GM12878 (cell line): ENCODE data around the gene RENBP. TPM values are rescaled to one million over a fixed set of nuclear protein-coding genes. Genes with fewer than 3 reads are reported as not detected.

Source experiments
- ATAC-seq: fragments of 200-7000 bp; cut with Tn5 transposase; 3 replicates; pipeline ENCODE4 v1.9.1; 2020; ENCODE audit warnings: mild to moderate bottlenecking, moderate library complexity
- BruUV-seq: library from RNA; stranded (reverse); fragments of 400-500 nt; replicated peaks from 2 replicates; lab custom pipeline; 2021; lab: Mats Ljungman, UMichigan
- CTCF ChIA-PET: fragments of 300-600 bp; sonication (Branson Sonifier 250); formaldehyde crosslinking; extraction: SDS; loops from one replicate; lab custom pipeline; 2021; ENCODE audit warnings: inconsistent platforms; lab: Yijun Ruan, JAX
- POLR2A ChIA-PET: fragments of 350-600 bp; formaldehyde crosslinking; extraction: SDS; loops from one replicate; lab custom pipeline; 2021; ENCODE audit warnings: inconsistent platforms; lab: Charles Lee
- RAD21 ChIA-PET: fragments of 300-600 bp; sonication (Branson Sonifier 250); formaldehyde crosslinking; loops from one replicate; lab custom pipeline; 2023; ENCODE audit warnings: antibody characterized with exemption; ENCODE audit not compliant: unreplicated experiment; lab: Charles Lee
- SMC1A ChIA-PET: fragments of 300-600 bp; sonication (Branson Sonifier 250); formaldehyde crosslinking; loops from one replicate; lab custom pipeline; 2023; ENCODE audit not compliant: unreplicated experiment, uncharacterized antibody; lab: Charles Lee
- DNase-seq: peaks from one replicate; pipeline ENCODE4 v3.0.0-alpha.2; 2011; ENCODE audit warnings: low read depth, low spot score
- FAIRE-seq: peaks from 3 replicates; lab custom pipeline; 2011; peaks lifted over from hg19 to GRCh38; lab: Jason Lieb, UNC
- H2AFZ ChIP-seq: 2 replicates; pipeline ENCODE4 v1.6.0; 2011; ENCODE audit warnings: low read depth, low read length, control low read depth; ENCODE audit not compliant: control insufficient read depth
- H3K27ac ChIP-seq: 2 replicates; pipeline ENCODE4 v1.5.1; 2011; ENCODE audit warnings: control low read depth; ENCODE audit not compliant: control insufficient read depth, insufficient read depth
- H3K27me3 ChIP-seq, 2 experiments: replicated peaks in 1 of 2; 2 replicates each; pipeline versions ENCODE4 v1.6.0 to v1.6.1; 2011; ENCODE audit warnings: low read length in 1 of 2; ENCODE audit not compliant: control insufficient read depth in 2 of 2, insufficient read depth in 2 of 2
- H3K36me3 ChIP-seq, 2 experiments: 2 replicates each; pipeline ENCODE4 v1.5.1; 2011; ENCODE audit warnings: low read length in 1 of 2; ENCODE audit not compliant: control insufficient read depth in 2 of 2, insufficient read depth in 2 of 2
- H3K4me1 ChIP-seq: 2 replicates; pipeline ENCODE4 v1.6.1; 2011; ENCODE audit warnings: mild to moderate bottlenecking, low read length, moderate library complexity, mixed read lengths; ENCODE audit not compliant: control insufficient read depth, insufficient read depth
- H3K4me2 ChIP-seq: 2 replicates; pipeline ENCODE4 v1.6.0; 2011; ENCODE audit warnings: control low read depth; ENCODE audit not compliant: control insufficient read depth, insufficient read depth
- H3K4me3 ChIP-seq: fragments of 200-600 bp; sonication (generic); 2 replicates; pipeline ENCODE4 v1.5.1; 2016
- H3K79me2 ChIP-seq: 2 replicates; pipeline ENCODE4 v1.6.0; 2011; ENCODE audit warnings: low read length; ENCODE audit not compliant: control insufficient read depth, insufficient read depth
- H3K9ac ChIP-seq: 2 replicates; pipeline ENCODE4 v1.8.0; 2011; ENCODE audit warnings: low read length, control low read depth, mixed read lengths; ENCODE audit not compliant: control insufficient read depth, insufficient read depth
- H3K9me3 ChIP-seq: replicated peaks from 3 replicates; pipeline ENCODE4 v1.5.1; 2011; ENCODE audit warnings: mild to moderate bottlenecking, low read length; ENCODE audit not compliant: control insufficient read depth, insufficient read depth
- H4K20me1 ChIP-seq: 2 replicates; pipeline ENCODE4 v1.6.0; 2011; ENCODE audit not compliant: control insufficient read depth, insufficient read depth
- CHD2 ChIP-seq: IDR thresholded peaks from 2 replicates; pipeline ENCODE4 v1.6.1; 2011; ENCODE audit warnings: low read depth, low read length, improper control_type of control experiment, borderline replicate concordance
- CREB1 ChIP-seq: IDR thresholded peaks from 2 replicates; pipeline ENCODE4 v1.6.1; 2012; ENCODE audit warnings: low read depth, mild to moderate bottlenecking, inconsistent platforms
- HDAC2 ChIP-seq: fragments of 200-600 bp; sonication (generic); IDR thresholded peaks from 2 replicates; pipeline ENCODE4 v1.6.1; 2017
- IRF4 ChIP-seq: IDR thresholded peaks from 2 replicates; pipeline ENCODE4 v1.6.1; 2011; ENCODE audit warnings: low read depth, low read length
- MTA2 ChIP-seq: fragments of 450-650 bp; IDR thresholded peaks from 2 replicates; pipeline ENCODE4 v1.6.1; 2016; ENCODE audit warnings: low read depth, mild to moderate bottlenecking, moderate library complexity
- POLR2A ChIP-seq: IDR thresholded peaks from 2 replicates; pipeline ENCODE4 v1.6.1; 2011; ENCODE audit warnings: low read depth, mild to moderate bottlenecking, low read length
- POU2F2 ChIP-seq: IDR thresholded peaks from 3 replicates; pipeline ENCODE4 v1.6.1; 2011; ENCODE audit warnings: low read depth, mild to moderate bottlenecking, low read length, borderline replicate concordance
- WGBS: methylation state at CpG from one replicate; pipeline ENCODE4 v1.1.6; 2016; ENCODE audit warnings: low lambda C conversion rate; ENCODE audit not compliant: insufficient replicate concordance, insufficient coverage; ENCODE audit errors: missing lambda C conversion rate; 5-methylcytosine and 5-hydroxymethylcytosine counted together
- in situ Hi-C: fragments of 300-500 bp; cut with MboI; formaldehyde crosslinking; loops from 9 replicates; pipeline ENCODE4 v1.14.3; 2018; ENCODE audit warnings: mixed read lengths
- intact Hi-C: fragments of 100-400 bp; cut with micrococcal nuclease; formaldehyde crosslinking; loops from one replicate; pipeline ENCODE4 v1.14.2; 2022; ENCODE audit not compliant: unreplicated experiment
- polyA plus RNA-seq, 11 experiments: library from polyadenylated mRNA; depleted of rRNA in 4 of 11; unstranded in 6 of 11; stranded (reverse) in 5 of 11; fragments of >200 nt; fragmentation: Nextera tagmentation in 4 of 11; fragmentation: Illumina TruSeq in 1 of 11; extraction: Ambion mirVana in 4 of 11; extraction: Trizol in 1 of 11; gene quantifications; 1 replicate in 1 of 11; 2 replicates in 10 of 11; pipeline versions ENCODE4 v1.2.1 to v1.2.3, GENCODE V29; 2011 to 2016; ENCODE audit warnings: inconsistent platforms in 2 of 11, missing spikeins in 2 of 11, low read depth in 1 of 11
- total RNA-seq, 4 experiments: library from RNA; depleted of rRNA in 3 of 4; stranded (reverse); fragments of >200 nt in 3 of 4; fragmentation: Illumina TruSeq in 1 of 4; extraction: Trizol in 1 of 4; gene quantifications; 2 replicates each; pipeline versions ENCODE4 v1.2.1 to v1.2.3, GENCODE V29; 2013 to 2021

The RENBP gene
- total and polyA plus RNA-seq, 10 of the 15 experiments (the other 5 are each of a cell fraction or from before 2014, with no cell fraction given): 0.36 to 4.9 (median 1.8) TPM; not detected in 3

GRCh38 chrX:153907456-153907855, 37.0 kb downstream of the RENBP start:
- Histone ChIP-seq H4K20me1 (no peaks in the 10 kb centered on the region), H3K79me2 (no peaks in the 10 kb centered on the region), H3K4me1 (0 out of 2 replicates have a peak, but pooled peaks cover 5% of the 10 kb centered on the region), H3K36me3 (no peaks in the 10 kb centered on the region; a peak in 1 of 4 replicates), H3K27me3 (no peaks in the 10 kb centered on the region), H2AFZ (no peak overlapping the region), H3K27ac (no peak overlapping the region), H3K9ac (no peak overlapping the region), H3K9me3 (no peaks in the 10 kb centered on the region), H3K4me3 (no peak overlapping the region)
- ChIA-PET POLR2A (no interaction called here), SMC1A (interaction anchor here (1.1 to 1.3 kb wide), 2 partner anchors 17 to 29 kb away, joined by 3 read pairs; no protein-coding TSS in a partner anchor), CTCF (interaction anchor here (1.1 to 1.8 kb wide), 3 partner anchors 16 to 39 kb away, joined by 4 to 5 read pairs (median 5); no protein-coding TSS in a partner anchor), RAD21 (interaction anchor here (0.6 to 1.8 kb wide), 2 partner anchors 18 to 102 kb away, joined by 4 to 6 read pairs; no protein-coding TSS in a partner anchor)
- no peak for FAIRE-seq
- no TSS peak for BruUV-seq
- no peak for DNase-seq
- WGBS: 76% methylated on average over 12 of the region's 12 CpGs
- ATAC-seq: no peak
- no peak for TF ChIP-seq HDAC2
- TF ChIP-seq POLR2A: 0 out of 2 replicates have a peak, but pooled peaks have one; percentile 8
- TF ChIP-seq, all 136 proteins: peak for 1
- in situ Hi-C loops (no loop called here), intact Hi-C loops (no loop called here)
- no peak overlapping the region for H3K4me2 ChIP-seq

- no peak for FAIRE-seq
- Histone ChIP-seq H3K9ac (no peak overlapping the region), H3K27me3 (no peaks in the 10 kb centered on the region), H3K27ac (no peak overlapping the region), H3K79me2 (no peaks in the 10 kb centered on the region), H3K4me3 (no peak overlapping the region), H3K36me3 (no peaks in the 10 kb centered on the region; a peak in 1 of 4 replicates), H2AFZ (no peak overlapping the region), H3K4me1 (peaks cover 7% of the 10 kb centered on the region), H4K20me1 (no peaks in the 10 kb centered on the region), H3K4me2 (no peak overlapping the region), H3K9me3 (no peaks in the 10 kb centered on the region)
- ATAC-seq: no peak
- ChIA-PET CTCF (interaction anchor here (1.1 to 1.8 kb wide), 3 partner anchors 17 to 41 kb away, joined by 4 to 5 read pairs (median 5); no protein-coding TSS in a partner anchor), RAD21 (interaction anchor here (1.8 kb wide), 1 partner anchor 19 kb away, joined by 6 read pairs; no protein-coding TSS in a partner anchor), POLR2A (interaction anchor here (1.1 kb wide), 1 partner anchor 62 kb away, joined by 3 read pairs; no protein-coding TSS in a partner anchor), SMC1A (interaction anchor here (1.1 to 1.3 kb wide), 2 partner anchors 18 to 28 kb away, joined by 3 read pairs; no protein-coding TSS in a partner anchor)
- in situ Hi-C loops (no loop called here), intact Hi-C loops (no loop called here)
- TF ChIP-seq CHD2 (no peak), POU2F2 (no peak), IRF4 (no peak), CREB1 (no peak), POLR2A (peak; percentile 37; the same call in 1 of the 2 replicates), MTA2 (no peak)
- BruUV-seq: no TSS peak
- WGBS: 50% methylated on average over 27 of the region's 27 CpGs
- DNase-seq: no peak
Measured at GRCh38 chrX:153906126-153906917, 38.1 kb downstream of the RENBP start.
